ENCODE data around the gene TMEM17. TPM values are rescaled to one million over a fixed set of nuclear protein-coding genes. Genes with fewer than 3 reads are reported as not detected.
A peak's percentile ranks its signal among the peaks of the same experiment; 100 is the strongest.

The TMEM17 gene
- polyA plus RNA-seq, 2 of the 4 experiments (the other 2 are of a cell fraction): 5.2 to 10.2 TPM

GRCh38 chr2:62465741-62466502 is 40.1 kb downstream of the TMEM17 start:
- WGBS (ENCODE audit: missing lambda C conversion rate): 92% methylated on average over 8 of the region's 8 CpGs

GRCh38 chr2:62465039-62465740 is 40.8 kb downstream of the TMEM17 start:
- 91% methylated on average over 4 of the region's 4 CpGs for WGBS (ENCODE audit: missing lambda C conversion rate)
- ATAC-seq: no peak
- Histone ChIP-seq H3K27ac (peak overlapping the region in 1 of 2 experiments; percentile 95; a peak in 3 of 6 replicates), H3K4me2 (no peak overlapping the region), H3K4me1 (peaks cover 23% of the 10 kb centered on the region), H3K9me3 (no peaks in the 10 kb centered on the region), H3K4me3 (no peak overlapping the region)
- TF ChIP-seq REST (IDR thresholded peaks at IDR 0.05) (no peak), MAFK (IDR thresholded peaks at IDR 0.05; ENCODE audit: partially characterized antibody) (peak; percentile 45)
- ChIA-PET POLR2A (no interaction called here), CTCF (interaction anchor here (1.1 to 14.3 kb wide), 3 partner anchors 8 to 308 kb away, joined by 4 to 318 read pairs (median 59); no protein-coding TSS in a partner anchor)
- DNase-seq (ENCODE audit: low read depth in 1 of 2, low spot score in 1 of 2): no peak
- no peak for FAIRE-seq

More at GRCh38 chr2:62465741-62466502, 40.1 kb downstream of the TMEM17 start:
- no peak overlapping the region for H3K4me2 ChIP-seq
- H3K27ac ChIP-seq: peak overlapping the region in 1 of 2 experiments; percentile 64; a peak in 3 of 6 replicates
- no peak for DNase-seq (ENCODE audit: low read depth in 1 of 2, low spot score in 1 of 2)
- no peaks in the 10 kb centered on the region for H3K9me3 ChIP-seq
- no peak for ATAC-seq
- no peak for FAIRE-seq
- CTCF ChIA-PET: interaction anchor here (0.7 to 7.0 kb wide), 8 partner anchors 8 to 1187 kb away, joined by 3 to 59 read pairs (median 4); no protein-coding TSS in a partner anchor
- no peak for TF ChIP-seq EHMT2 (IDR thresholded peaks at IDR 0.05; ENCODE audit: low read depth)
- TF ChIP-seq RAD21 (conservative IDR thresholded peaks at IDR 0.05 in 1 of 2, IDR thresholded peaks at IDR 0.05 in 1 of 2): peak in 1 of 2 experiments; percentile 23; a peak in 1 of 5 replicates
- TF ChIP-seq MAX (IDR thresholded peaks at IDR 0.05): no peak
- TF ChIP-seq CHD4 (IDR thresholded peaks at IDR 0.05; ENCODE audit: borderline replicate concordance): no peak
- TF ChIP-seq PHF8 (IDR thresholded peaks at IDR 0.05; ENCODE audit: borderline replicate concordance, low read depth): no peak
- no peak overlapping the region for H3K4me3 ChIP-seq
- POLR2A ChIA-PET: no interaction called here
- H3K4me1 ChIP-seq: peaks cover 23% of the 10 kb centered on the region

- H3K27ac ChIP-seq: peak overlapping the region in 1 of 2 experiments; percentile 95; a peak in 3 of 6 replicates
- no peak overlapping the region for H3K4me2 ChIP-seq
- 87% methylated on average over 14 of the region's 14 CpGs for WGBS (ENCODE audit: missing lambda C conversion rate)
- ATAC-seq (no peak), DNase-seq (ENCODE audit: low read depth in 1 of 2, low spot score in 1 of 2) (no peak), FAIRE-seq (no peak)
- H3K4me3 ChIP-seq: no peak overlapping the region
- peaks cover 23% of the 10 kb centered on the region for H3K4me1 ChIP-seq
- ChIA-PET CTCF (interaction anchor here (0.8 to 14.3 kb wide), 5 partner anchors 7 to 308 kb away, joined by 3 to 318 read pairs (median 4); no protein-coding TSS in a partner anchor), POLR2A (no interaction called here)
- TF ChIP-seq HMGXB4 (CRISPR knock-in tag; IDR thresholded peaks at IDR 0.05; ENCODE audit: borderline replicate concordance): no peak
- no peak for TF ChIP-seq BCL3 (IDR thresholded peaks at IDR 0.05)
- TF ChIP-seq TP53 (CRISPR knock-in tag; IDR thresholded peaks at IDR 0.05): no peak
- TF ChIP-seq USF2 (IDR thresholded peaks at IDR 0.05): no peak
- TF ChIP-seq MYC (IDR thresholded peaks at IDR 0.05; ENCODE audit: borderline replicate concordance, low read length): no peak
- no peaks in the 10 kb centered on the region for H3K9me3 ChIP-seq
Measured at GRCh38 chr2:62464221-62465007, 41.6 kb downstream of the TMEM17 start.
